ENCODE data around the gene MMP20. TPM values are rescaled to one million over a fixed set of nuclear protein-coding genes. Genes with fewer than 3 reads are reported as not detected.

Gene MMP20
- total RNA-seq, 2 experiments from 2014 or later, result not detected

DNA sequence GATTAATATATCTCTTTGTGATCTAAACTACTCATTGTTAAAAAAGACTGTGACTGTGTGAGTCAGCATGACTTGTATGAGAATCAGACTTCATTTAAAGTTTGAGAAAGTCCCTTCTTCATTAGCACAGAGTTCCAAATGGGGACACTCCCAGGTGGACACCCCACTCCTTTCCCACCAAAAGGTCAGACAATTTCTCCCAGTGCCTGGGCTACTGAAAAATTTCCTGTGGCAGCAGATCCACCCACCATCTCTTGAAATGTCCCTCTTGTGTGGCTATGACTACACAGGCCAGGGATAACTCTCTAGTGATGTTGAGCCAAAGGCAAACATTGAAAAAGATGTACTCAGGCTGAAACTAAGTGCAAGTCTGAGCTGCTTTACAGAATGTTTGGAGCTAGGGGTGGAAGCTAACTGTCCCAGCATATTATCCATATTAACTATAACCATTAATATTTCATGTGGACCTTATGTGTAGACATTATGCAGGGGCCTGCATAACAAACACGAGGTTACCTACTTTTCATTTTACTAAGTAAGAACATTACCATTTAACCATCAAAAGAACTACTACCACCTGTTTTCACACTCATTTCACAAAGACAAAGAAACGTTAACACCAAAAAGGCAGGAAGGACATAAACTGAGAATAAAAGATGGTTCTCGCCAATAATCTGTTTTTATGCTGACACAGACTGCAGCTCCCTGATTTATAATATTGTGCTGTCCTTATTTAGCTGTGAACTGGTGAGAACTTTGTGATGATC lies 44.8 kb downstream of the MMP20 start:
- intact Hi-C loops (cut with micrococcal nuclease), result no loop called here
- no peaks in the 10 kb centered on the region for H3K36me3 Mint-ChIP-seq (ENCODE audit: low read depth)
- no peaks in the 10 kb centered on the region for H3K27me3 Mint-ChIP-seq
- ATAC-seq, result peak; percentile 62
- DNase-seq, result no peak
- TF ChIP-seq CTCF (IDR thresholded peaks at IDR 0.05), result no peak
- peaks cover 3% of the 10 kb centered on the region for H3K9me3 Mint-ChIP-seq
- H3K4me1 Mint-ChIP-seq (ENCODE audit: low read depth), result peaks cover 28% of the 10 kb centered on the region
- H3K27ac Mint-ChIP-seq, result peak overlapping the region; percentile 40
- H3K4me3 Mint-ChIP-seq, result no peak overlapping the region
- POLR2A ChIA-PET, result interaction anchor here (0.6 kb wide), 1 partner anchor 460 kb away, joined by 3 read pairs; no protein-coding TSS in a partner anchor
- CTCF ChIA-PET, result interaction anchor here (0.9 to 1.2 kb wide), 3 partner anchors 12 to 84 kb away, joined by 3 read pairs; no protein-coding TSS in a partner anchor

DNA sequence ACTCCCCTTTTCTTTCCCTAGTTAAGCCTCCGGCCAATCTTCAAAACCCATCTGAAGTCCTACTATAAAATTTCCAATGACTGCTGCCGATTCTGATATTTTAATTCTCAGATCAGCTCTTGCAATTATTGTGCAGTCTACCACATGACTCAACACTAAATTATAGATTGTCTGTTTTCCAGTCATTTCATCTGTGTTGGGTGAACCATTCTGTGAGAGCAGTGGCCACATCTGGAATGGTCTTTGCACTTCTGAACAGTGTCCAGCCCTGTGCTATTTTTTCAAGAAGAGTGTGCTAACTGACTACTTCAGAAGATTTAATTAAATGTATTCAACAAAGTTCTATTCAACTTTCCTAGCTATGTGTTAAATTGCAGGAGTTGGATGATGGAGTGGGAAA lies 47.4 kb downstream of the MMP20 start:
- ChIA-PET CTCF (interaction anchor here (0.8 to 1.6 kb wide), 5 partner anchors 8 to 188 kb away, joined by 3 to 4 read pairs (median 3); no protein-coding TSS in a partner anchor), POLR2A (interaction anchor here (0.6 kb wide), 1 partner anchor 64 kb away, joined by 4 read pairs; no protein-coding TSS in a partner anchor)
- intact Hi-C loops (cut with micrococcal nuclease), result no loop called here

GRCh38 chr11:102577182-102577581 lies 48.0 kb downstream of the MMP20 start:
- intact Hi-C loops (cut with micrococcal nuclease), result no loop called here
- Mint-ChIP-seq H3K4me3 (no peak overlapping the region), H3K27me3 (no peaks in the 10 kb centered on the region), H3K4me1 (ENCODE audit: low read depth) (peaks cover 28% of the 10 kb centered on the region), H3K36me3 (ENCODE audit: low read depth) (no peaks in the 10 kb centered on the region), H3K27ac (no peak overlapping the region), H3K9me3 (peaks cover 3% of the 10 kb centered on the region)
- ChIA-PET CTCF (interaction anchor here (0.8 to 1.6 kb wide), 3 partner anchors 17 to 187 kb away, joined by 3 to 4 read pairs (median 3); no protein-coding TSS in a partner anchor), POLR2A (no interaction called here)
- no peak for TF ChIP-seq CTCF (IDR thresholded peaks at IDR 0.05)
- peak; percentile 27 for ATAC-seq
- DNase-seq, result no peak

More for the DNA sequence above, 47.4 kb downstream of the MMP20 start:
- Mint-ChIP-seq H3K27ac (no peak overlapping the region), H3K9me3 (peaks cover 3% of the 10 kb centered on the region), H3K4me1 (ENCODE audit: low read depth) (peaks cover 28% of the 10 kb centered on the region), H3K4me3 (no peak overlapping the region), H3K36me3 (ENCODE audit: low read depth) (no peaks in the 10 kb centered on the region), H3K27me3 (no peaks in the 10 kb centered on the region)
- no peak for ATAC-seq
- TF ChIP-seq CTCF (IDR thresholded peaks at IDR 0.05), result no peak
- DNase-seq, result no peak

GRCh38 chr11:102576350-102576749 lies 48.8 kb downstream of the MMP20 start:
- DNase-seq, result no peak
- TF ChIP-seq CTCF (IDR thresholded peaks at IDR 0.05), result no peak
- intact Hi-C loops (cut with micrococcal nuclease), result no loop called here
- H3K36me3 Mint-ChIP-seq (ENCODE audit: low read depth), result no peaks in the 10 kb centered on the region
- H3K9me3 Mint-ChIP-seq, result peaks cover 3% of the 10 kb centered on the region
- H3K4me1 Mint-ChIP-seq (ENCODE audit: low read depth), result peaks cover 28% of the 10 kb centered on the region
- CTCF ChIA-PET, result interaction anchor here (0.9 to 1.0 kb wide), 2 partner anchors 9 to 186 kb away, joined by 3 read pairs; no protein-coding TSS in a partner anchor
- POLR2A ChIA-PET, result no interaction called here
- ATAC-seq, result no peak
- no peaks in the 10 kb centered on the region for H3K27me3 Mint-ChIP-seq
- H3K4me3 Mint-ChIP-seq, result no peak overlapping the region
- H3K27ac Mint-ChIP-seq, result peak overlapping the region; percentile 59

GRCh38 chr11:102575012-102575411 lies 50.1 kb downstream of the MMP20 start:
- Mint-ChIP-seq H3K36me3 (ENCODE audit: low read depth) (no peaks in the 10 kb centered on the region), H3K4me1 (ENCODE audit: low read depth) (peaks cover 22% of the 10 kb centered on the region), H3K27me3 (no peaks in the 10 kb centered on the region), H3K9me3 (peaks cover 3% of the 10 kb centered on the region), H3K27ac (no peak overlapping the region), H3K4me3 (no peak overlapping the region)
- DNase-seq (no peak), ATAC-seq (no peak)
- intact Hi-C loops (cut with micrococcal nuclease), result no loop called here
- no peak for TF ChIP-seq CTCF (IDR thresholded peaks at IDR 0.05)
- CTCF ChIA-PET, result interaction anchor here (0.9 to 1.6 kb wide), 3 partner anchors 38 to 91 kb away, joined by 3 to 5 read pairs (median 4); no protein-coding TSS in a partner anchor
- POLR2A ChIA-PET, result no interaction called here
